ENCODE measurements around the gene CEBPG. TPM values are rescaled to one million over a fixed set of nuclear protein-coding genes. Genes with fewer than 3 reads are reported as not detected.

CEBPG gene
- total RNA-seq, 2 donors from 2014 or later, result 70.1 to 73.2 TPM

DNA sequence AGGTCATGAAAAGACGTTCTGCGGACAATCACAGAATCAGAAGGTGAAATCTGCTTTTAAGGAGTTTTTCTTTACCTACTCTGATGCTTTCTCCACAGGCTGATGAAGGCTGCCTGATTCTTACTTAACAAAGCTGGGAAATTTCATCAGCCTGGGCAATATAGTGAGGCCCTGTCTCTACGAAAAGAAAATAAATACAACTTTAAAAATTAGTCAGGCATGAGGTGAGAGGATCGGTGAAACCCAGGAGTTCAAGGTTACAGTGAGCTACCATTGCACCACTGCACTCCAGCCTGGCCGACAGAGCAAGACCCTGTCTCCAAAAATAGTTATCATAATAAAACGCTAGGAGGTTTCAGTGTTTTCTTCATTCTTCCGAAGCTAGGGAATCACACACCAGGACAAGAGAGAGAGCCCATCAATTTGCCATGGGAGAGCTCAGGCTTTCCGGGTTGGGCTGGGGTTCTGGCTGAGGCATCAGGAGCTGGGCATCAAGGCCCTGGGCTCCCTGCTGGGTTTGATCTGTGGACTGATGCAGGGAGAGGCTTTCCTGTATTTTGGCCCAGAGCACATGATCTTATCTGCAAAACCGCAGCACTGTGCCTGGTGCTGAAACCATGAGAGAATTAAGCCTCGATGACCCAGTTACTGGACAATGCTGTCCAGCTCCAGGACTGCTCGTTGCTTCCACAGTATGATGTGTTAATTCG lies 25.1 kb upstream of the CEBPG start:
- ATAC-seq, result no peak
- no peak for DNase-seq
- intact Hi-C loops (cut with DNase I, micrococcal nuclease), result no loop called here

DNA sequence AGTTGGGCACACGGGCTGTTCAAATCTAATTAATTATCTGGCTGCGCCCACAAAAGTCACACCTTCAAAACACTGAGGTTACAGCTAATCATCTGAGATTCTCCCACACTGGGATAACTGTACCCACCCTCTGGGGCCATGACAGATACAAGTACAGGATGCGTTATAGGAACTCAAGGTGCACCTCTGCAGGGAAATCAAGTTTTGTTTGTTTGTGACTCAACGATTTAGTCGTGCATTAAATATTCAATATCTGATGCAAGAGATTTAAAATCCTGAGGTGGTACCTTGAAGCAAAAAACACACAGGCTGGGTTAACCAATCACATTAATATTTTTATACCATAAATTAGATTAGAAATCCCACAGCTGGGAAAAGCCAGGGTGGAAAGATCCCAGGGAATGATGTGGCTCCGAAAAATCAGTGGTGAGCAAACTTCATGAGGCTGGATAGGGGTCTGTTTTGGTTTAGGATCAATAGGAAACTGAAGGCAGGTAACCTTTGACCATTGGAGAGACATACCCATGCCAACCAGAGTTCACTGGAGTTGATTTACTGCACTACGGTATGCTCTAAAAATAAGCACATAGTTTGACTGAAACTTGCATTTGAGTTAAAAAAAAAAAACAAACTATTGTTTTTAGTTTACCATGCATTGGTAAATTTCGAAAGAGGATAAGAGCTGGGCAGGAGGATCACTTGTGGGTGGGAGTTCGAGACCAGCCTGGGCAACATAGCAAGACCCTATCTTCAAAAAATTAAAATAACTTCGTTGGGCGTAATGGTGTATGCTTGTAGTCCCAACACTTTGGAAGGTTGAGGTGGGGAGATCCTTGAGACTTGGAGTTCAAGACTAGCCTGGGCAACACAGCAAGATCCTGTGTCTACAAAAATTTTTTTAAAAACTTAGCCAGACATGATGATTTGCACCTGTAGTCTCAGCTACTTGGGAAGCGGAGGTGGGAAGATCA lies 23.9 kb upstream of the CEBPG start:
- intact Hi-C loops (cut with DNase I, micrococcal nuclease), result no loop called here
- ATAC-seq (no peak), DNase-seq (no peak)

DNA sequence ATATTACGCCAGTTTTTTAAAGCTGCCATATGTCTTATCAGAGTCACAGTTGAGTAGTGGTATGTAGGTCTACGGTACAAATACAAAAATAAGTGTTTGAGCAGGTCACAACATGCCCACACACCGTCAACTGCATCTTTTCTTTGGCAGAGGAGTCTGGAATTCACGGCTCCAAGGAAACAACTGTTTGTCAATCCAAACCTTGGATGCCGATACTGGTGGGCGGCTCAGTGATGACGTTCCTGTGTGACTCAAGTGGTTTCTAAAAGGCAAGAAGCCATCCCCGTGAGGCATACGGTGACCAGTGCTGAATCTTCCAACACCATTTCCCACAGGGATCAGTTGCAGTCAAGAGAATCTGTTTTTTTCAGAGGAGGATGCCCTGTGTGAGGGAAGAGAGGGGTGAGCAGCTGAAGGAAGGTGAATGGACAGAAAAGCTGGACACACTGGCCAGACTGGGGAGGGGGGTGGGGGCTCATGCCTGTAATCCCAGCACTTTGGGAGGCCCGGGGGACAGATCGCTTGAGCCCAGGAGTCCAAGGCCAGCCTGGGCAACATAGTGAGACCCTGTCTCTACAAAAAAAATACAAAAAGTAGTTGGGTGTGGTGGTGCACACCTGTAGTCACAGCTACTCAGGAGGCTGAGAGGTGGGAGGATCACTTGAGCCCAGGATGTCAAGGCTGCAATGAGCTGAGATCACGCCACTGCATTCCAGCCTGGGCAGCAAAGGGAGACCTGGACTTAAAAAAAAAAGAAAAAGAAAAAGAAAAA lies 22.8 kb upstream of the CEBPG start:
- ATAC-seq (no peak), DNase-seq (no peak)
- intact Hi-C loops (cut with DNase I, micrococcal nuclease), result no loop called here

DNA sequence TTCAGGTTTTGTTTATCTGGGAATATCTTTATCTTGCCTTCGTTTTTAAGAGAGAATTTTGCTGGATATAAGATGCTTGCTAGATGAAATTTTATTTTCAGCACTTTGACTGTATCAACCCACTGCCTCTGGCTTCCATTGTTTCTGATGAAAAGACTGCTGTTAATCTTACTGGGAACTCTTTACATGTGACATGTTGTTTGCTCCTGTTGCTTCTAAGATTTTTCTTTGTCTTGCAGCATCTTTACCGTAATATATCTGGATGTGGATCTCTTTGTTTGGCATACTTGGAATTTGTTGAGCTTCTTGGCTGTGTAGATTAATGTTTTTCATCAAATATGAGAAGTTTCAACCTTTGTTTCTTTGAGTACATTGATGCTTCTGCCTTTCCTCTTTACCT lies 18.0 kb upstream of the CEBPG start:
- DNase-seq (no peak), ATAC-seq (no peak)
- intact Hi-C loops (cut with DNase I, micrococcal nuclease), result no loop called here

DNA sequence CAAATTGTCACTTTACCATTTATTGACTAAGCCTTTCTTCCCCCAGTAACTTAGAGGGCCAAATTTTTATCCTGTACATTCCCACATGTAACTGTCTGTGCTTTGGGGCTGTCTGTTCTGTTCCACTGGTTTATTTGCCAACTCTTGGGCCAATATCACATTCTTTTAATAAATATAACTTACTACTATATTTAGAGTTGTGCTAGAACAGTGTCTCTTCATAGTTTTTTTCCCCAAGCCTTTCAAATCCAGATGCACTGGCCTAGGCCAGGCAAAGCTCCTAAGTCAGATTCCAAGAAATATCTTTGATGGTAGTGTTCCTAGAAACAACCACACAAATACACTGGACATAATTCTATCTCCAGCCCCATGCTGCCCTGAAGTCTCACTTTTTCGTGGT lies 16.0 kb upstream of the CEBPG start:
- DNase-seq, result no peak
- intact Hi-C loops (cut with DNase I, micrococcal nuclease), result no loop called here
- no peak for ATAC-seq

DNA sequence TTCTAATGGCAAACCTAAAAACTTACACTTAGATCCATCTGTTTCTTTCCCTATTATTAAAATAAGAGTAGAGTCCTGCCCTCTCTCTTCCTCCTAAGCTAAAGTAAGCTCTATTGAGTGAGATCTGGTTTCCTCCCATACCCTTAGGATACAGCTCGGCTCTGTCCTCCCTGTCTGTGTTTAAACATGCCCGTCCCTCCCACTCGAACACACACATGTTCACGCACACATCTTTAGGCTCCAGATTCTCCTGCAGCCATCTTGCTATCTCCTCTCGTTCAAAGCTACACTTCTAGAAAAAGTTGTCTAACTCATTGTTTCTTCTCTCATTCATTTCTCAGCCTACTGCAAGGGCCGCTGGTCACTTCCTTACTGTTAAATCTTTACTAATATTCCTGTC lies 15.1 kb upstream of the CEBPG start:
- intact Hi-C loops (cut with DNase I, micrococcal nuclease), result no loop called here
- ATAC-seq (no peak), DNase-seq (no peak)

DNA sequence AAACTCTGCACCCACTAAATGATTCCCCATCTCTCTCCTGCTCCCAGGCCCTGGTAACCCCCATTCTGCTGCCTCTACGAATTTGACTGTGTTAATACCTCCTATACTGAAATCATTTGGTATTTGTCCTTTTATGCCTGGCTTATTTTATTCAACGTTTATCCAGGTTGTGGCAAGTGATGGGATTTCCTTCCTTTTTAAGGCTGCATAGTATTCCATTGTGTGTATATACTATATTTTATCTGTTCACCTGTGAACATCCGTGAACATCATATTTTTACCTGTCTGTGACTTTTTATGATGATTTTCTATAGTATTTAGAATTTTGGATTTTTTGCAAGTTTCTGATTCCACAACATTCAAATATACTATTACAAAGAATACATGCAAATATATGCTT lies 13.9 kb upstream of the CEBPG start:
- ATAC-seq, result no peak
- intact Hi-C loops (cut with DNase I, micrococcal nuclease), result no loop called here
- no peak for DNase-seq

DNA sequence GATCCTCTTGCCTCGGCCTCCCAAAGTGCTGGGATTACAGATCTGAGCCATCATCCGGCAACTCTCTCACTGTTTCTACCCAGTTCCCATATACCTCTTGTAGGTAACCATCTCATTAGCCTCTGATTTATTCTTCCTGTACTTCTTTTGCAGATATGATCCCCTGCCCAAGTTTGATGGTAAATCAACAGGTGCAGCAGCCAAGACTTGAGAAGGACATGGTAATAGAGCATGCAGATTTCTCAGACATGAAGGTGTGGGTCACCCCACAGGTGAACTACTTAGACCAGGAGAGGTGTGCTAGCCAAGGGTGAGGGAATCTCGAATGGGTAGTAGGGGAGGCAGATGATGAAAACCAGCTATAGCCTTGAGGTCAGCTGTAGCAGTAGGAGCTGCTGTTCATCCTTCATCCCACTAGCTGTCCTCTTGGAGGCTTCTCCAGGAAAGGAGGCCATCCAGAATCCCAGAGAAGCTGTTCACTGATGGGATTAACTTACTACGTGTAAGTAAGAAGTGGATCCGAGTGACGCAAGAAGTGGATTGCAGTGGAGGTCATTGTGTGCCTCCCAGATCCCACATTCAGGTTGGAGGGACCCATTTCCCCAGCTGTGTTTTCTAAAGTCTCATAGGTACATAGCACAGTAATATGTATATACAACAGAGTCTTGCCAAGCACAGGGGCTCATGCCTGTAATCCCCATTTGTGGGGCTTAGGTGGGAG lies 10.8 kb upstream of the CEBPG start:
- ATAC-seq (no peak), DNase-seq (no peak)
- intact Hi-C loops (cut with DNase I, micrococcal nuclease), result no loop called here

DNA sequence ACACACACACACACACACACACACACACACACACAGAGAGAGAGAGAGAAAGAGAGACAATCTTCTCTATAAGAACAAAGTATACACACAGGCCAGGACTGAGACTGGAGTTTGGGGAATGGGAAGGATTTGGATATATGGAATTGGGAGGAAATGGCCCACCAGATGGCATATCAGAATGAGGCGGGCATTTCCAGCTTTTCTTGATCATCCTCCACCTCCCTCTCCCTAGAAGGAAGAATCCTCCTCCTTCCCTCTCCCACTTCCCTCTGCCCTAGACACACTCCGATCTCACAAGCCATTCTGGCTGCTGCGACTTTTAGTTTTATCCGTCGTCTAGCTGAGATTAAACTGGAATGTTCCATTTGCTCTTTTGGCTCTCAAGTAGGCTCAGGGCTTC lies 10.0 kb upstream of the CEBPG start:
- intact Hi-C loops (cut with DNase I, micrococcal nuclease), result no loop called here
- no peak for ATAC-seq
- no peak for DNase-seq

DNA sequence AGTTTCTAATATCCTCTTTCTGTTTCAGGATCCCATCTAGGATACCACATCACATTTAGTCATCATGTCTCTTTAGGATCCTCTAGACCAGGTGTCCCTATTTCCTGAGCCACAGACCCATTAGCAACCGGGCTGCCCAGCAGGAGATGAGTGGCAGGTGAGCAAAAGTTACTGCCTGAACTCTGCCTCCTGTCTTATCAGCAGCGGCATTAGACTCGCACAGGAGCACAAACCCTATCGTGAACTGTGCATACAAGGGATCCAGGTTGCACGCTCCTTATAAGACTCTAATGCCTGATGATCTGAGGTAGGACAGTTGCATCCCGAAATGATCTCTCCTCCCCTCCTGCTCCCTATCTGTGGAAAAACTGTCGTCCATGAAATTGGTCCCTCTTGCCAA lies 7.8 kb upstream of the CEBPG start:
- DNase-seq (peak; percentile 47 to 67), ATAC-seq (peak; percentile 79)
- intact Hi-C loops (cut with DNase I, micrococcal nuclease), result no loop called here

DNA sequence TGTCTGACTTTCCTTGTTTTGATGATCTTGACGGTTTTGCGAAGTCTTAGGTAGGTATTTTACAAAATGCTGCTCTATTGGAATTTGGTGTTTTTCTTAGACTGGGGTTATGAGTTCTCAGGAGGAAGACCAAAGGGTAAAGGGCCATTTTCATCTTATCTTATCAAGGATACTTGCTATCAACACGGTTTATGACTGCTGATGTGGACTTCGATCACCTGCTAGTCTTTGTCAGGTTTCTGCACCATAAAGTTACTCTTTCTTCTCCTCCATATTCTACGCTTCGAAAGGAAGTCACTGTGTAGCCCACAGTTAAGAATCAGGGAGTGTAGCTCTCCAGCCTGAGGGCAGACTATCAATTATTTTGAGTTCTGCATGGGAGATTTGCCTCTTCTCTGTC lies 7.4 kb upstream of the CEBPG start:
- DNase-seq (peak; percentile 48 to 62), ATAC-seq (peak; percentile 89)
- intact Hi-C loops (cut with DNase I, micrococcal nuclease), result no loop called here

DNA sequence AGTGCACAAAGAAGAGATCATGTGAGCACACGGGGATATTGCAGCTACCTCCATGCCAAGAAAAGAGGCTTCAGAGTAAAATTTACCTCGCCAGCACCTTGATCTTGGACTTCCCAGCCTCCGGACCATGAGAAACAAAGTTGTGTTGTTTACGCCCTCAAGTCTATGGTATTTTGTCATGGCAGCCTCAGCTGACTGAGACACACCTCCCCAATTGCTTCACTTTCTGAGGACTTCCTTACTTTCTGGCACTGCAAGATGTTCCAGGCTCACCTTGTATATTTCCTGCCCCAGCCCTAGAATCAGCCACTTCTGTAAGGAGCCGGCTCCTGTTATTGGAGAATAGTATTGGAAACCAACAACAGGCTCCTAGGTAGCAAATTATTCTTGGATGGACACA lies 6.6 kb upstream of the CEBPG start:
- ATAC-seq, result peak; percentile 67
- no peak for DNase-seq
- intact Hi-C loops (cut with DNase I, micrococcal nuclease), result no loop called here

DNA sequence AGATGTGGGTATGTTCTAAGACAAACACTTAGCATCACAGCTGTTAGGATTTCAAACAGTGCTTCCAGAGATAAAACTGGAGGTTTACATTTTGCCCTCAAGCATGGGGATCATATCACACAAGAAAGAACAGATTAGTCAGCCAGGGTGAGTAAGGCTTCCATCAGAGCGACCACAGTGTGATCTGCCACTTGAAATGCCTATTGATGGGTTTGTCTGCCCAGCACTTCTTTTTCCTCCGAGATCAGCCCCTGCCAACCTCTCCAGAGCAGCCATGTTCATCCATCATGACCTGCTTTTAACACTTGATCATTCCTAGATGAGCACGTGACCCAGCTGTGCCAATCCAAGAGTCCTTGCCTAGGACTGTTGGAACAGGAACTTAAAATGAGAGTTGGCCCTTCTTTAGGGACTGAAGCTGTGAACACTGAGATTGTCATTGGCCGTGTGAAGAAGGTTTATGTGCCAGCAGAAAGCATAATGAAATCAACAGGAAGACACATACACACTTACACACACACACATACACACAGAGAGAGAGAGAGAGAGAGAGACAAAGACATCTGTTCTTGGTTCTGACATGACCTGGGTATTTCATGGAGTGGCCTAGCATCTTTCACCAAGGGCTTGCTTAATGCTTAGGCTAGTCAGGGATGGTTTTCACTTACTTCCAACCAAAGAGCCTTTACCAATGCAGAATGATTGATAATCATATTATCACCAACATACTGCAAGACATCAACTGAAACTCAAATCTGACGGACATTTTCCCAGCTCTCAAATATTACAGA lies 5.2 kb upstream of the CEBPG start:
- intact Hi-C loops (cut with DNase I, micrococcal nuclease), result no loop called here
- ATAC-seq, result no peak
- DNase-seq, result no peak

DNA sequence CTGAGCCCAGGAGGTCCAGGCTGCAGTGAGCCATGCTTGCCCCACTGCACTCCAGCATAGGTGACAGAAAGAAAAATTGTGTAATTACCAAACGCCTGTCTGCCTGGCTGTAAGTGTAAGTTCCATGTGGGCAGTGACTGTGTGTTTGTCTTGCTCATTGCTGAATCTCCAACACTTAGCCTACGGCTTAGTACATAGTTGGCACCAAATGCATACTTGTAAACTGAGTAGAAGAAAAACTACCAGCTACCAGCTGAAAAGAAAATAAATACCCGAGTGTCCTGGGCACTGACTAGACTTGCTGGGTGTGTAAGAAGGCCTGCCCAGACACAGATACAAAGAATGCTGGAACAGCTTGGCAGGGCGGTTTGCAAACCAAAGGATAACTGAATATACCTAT lies 2.7 kb upstream of the CEBPG start:
- DNase-seq (no peak), ATAC-seq (no peak)
- intact Hi-C loops (cut with DNase I, micrococcal nuclease), result no loop called here

DNA sequence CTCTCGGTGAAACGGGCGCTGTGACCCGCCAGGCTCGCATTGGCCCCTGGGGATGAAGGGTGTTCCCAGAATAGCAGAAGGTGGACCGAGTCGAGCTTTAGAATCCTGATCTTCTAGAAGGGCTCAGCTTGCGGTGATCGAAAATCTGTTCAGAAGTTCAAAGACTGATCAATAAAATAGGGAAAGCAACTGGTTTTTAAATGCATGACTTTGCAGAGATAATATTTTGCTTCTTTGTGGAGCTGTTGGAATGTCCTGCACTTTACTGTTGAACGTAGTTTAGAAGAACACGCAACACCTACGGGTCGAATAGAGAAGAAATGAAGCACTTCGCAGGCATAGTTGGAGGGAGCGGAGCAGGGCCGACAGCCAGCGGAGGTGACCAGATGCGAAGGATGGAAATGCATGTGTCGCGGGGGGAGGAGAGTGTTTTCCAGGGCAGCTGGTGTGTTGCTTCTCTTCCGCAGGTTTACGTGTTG lies 766 bp downstream of the CEBPG start:
- DNase-seq (no peak), ATAC-seq (peak; percentile 22)
- intact Hi-C loops (cut with DNase I, micrococcal nuclease), result no loop called here

DNA sequence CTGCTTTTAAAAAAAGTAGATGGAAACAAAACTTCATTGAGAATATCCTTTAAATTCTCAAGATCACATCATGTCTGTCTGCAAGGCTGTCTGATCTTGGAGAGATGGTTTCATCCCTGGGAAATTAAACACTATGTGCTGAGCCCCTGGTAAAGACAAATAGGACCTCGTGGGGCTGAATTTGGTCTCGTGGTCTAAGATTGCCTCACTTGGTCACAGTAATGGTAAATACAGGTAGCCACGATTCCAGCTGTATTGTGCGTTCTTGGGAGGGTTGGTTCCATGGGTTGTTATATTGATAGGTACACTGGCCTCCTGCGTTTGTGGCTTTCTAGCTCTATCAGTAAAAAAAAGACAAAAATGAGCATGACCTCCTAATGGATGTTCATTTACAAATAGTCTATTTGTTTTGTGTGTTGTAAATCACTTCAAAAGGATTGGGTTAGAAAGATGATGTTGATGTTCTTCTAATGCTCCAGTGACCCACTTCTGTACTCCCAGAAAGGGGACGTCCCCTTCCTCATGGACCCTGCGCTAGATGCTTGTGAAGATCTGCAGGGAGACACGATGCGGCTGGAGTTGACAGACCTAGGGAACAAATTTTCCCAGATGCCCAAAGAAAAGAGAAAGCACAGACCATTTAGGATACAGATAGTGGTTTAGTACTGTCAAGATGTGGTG lies 1.8 kb downstream of the CEBPG start:
- DNase-seq, result no peak
- intact Hi-C loops (cut with DNase I, micrococcal nuclease), result no loop called here
- ATAC-seq, result no peak

DNA sequence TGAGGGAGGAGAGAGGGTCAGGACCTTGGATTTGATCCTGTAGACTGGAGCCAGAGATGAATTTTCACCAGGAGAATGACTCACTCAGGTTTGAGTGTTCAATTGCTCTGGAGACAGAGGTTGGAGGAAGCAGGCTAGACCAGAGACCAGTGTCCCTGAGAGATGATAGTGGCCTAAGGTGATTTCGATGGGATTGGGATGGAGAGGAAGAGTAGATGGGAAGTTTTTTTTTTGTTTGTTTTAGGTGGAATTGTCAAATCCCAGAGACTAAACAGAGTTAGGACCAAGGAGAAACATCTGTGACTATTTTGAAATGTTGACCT lies 2.3 kb downstream of the CEBPG start:
- intact Hi-C loops (cut with DNase I, micrococcal nuclease), result no loop called here
- ATAC-seq, result no peak
- no peak for DNase-seq

DNA sequence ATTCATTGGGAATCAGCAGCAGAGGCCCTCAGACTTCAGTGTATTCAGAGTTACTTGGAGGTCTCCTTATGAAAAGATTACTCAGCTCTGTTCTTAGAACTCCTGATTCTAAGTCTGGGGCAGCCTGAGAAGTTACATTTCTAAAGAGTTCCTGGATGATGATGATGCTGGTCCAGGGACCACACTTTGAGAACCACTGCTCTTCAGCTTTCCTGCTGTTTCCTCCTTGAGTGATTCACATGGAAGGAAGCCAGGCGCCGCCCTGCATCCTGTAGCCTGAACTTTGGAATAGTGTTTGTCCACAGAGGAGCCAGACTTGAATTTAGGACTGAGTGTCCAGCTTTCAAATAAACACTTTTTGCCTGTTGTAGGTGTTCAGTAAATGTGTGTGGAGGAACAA lies 2.9 kb downstream of the CEBPG start:
- ATAC-seq (peak; percentile 57), DNase-seq (peak; percentile 91 to 93)
- intact Hi-C loops (cut with DNase I, micrococcal nuclease), result no loop called here

Data from left colon (tissue), 2 donors.